ENCODE measurements around the gene EZH1.
"Not testable (repeated sequence)": the region's sequence is repeated elsewhere in the genome, so short reads cannot be mapped to it uniquely, and the experiment has no call there.

EZH1 gene

GRCh38 chr17:42667088-42667951 lies 77.5 kb downstream of the EZH1 start:
- no peak for TF ChIP-seq NFRKB (IDR thresholded peaks at IDR 0.05)
- POLR2A ChIA-PET = interaction anchor here (1.2 to 4.0 kb wide), 6 partner anchors 8 to 59 kb away, joined by 3 to 22 read pairs (median 6); partner anchors contain the start of genes RETREG3, TUBG1 and TUBG2
- no peak for DNase-seq (ENCODE audit: extremely low spot score)
- CTCF ChIA-PET = interaction anchor here (0.6 to 1.1 kb wide), 2 partner anchors 9 to 50 kb away, joined by 3 read pairs; no protein-coding TSS in a partner anchor

GRCh38 chr17:42666126-42666525 lies 78.7 kb downstream of the EZH1 start:
- DNase-seq (ENCODE audit: extremely low spot score) = not testable (repeated sequence)
- ChIA-PET POLR2A (interaction anchor here (1.5 to 2.6 kb wide), 3 partner anchors 12 to 57 kb away, joined by 5 to 6 read pairs (median 5); partner anchors contain the start of genes RETREG3 and TUBG1), CTCF (interaction anchor here (1.1 kb wide), 1 partner anchor 10 kb away, joined by 3 read pairs; no protein-coding TSS in a partner anchor)

GRCh38 chr17:42665581-42666001 lies 79.2 kb downstream of the EZH1 start:
- TF ChIP-seq FOXM1 (IDR thresholded peaks at IDR 0.05; ENCODE audit: borderline replicate concordance) (no peak), L3MBTL2 (conservative IDR thresholded peaks at IDR 0.05) (no peak), SP1 (IDR thresholded peaks at IDR 0.05) (no peak), FOXK2 (IDR thresholded peaks at IDR 0.05) (no peak), CTBP1 (IDR thresholded peaks at IDR 0.05; ENCODE audit: borderline replicate concordance) (no peak), BHLHE40 (IDR thresholded peaks at IDR 0.05; ENCODE audit: borderline replicate concordance) (no peak), TARDBP (IDR thresholded peaks at IDR 0.05) (no peak)
- TF ChIP-seq, protein P1, sequence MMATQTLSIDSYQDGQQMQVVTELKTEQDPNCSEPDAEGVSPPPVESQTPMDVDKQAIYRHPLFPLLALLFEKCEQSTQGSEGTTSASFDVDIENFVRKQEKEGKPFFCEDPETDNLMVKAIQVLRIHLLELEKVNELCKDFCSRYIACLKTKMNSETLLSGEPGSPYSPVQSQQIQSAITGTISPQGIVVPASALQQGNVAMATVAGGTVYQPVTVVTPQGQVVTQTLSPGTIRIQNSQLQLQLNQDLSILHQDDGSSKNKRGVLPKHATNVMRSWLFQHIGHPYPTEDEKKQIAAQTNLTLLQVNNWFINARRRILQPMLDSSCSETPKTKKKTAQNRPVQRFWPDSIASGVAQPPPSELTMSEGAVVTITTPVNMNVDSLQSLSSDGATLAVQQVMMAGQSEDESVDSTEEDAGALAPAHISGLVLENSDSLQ (IDR thresholded peaks at IDR 0.05) = no peak
- CTCF ChIA-PET = no interaction called here
- DNase-seq (ENCODE audit: extremely low spot score) = no peak
- POLR2A ChIA-PET = interaction anchor here (1.1 to 2.6 kb wide), 3 partner anchors 11 to 56 kb away, joined by 3 to 6 read pairs (median 5); partner anchors contain the start of genes PLEKHH3, RETREG3 and TUBG1

GRCh38 chr17:42660692-42661345 lies 84.0 kb downstream of the EZH1 start:
- POLR2A ChIA-PET = interaction anchor here (0.7 to 7.9 kb wide), 7 partner anchors 8 to 102 kb away, joined by 3 to 102 read pairs (median 5); partner anchors contain the start of genes PLEKHH3, PSMC3IP, RETREG3 and TUBG1
- TF ChIP-seq, protein P1 (IDR thresholded peaks at IDR 0.05) = peak; percentile 84
- no peak for TF ChIP-seq L3MBTL2 (conservative IDR thresholded peaks at IDR 0.05)
- no peak for DNase-seq (ENCODE audit: extremely low spot score)
- CTCF ChIA-PET = interaction anchor here (0.6 to 1.4 kb wide), 3 partner anchors 8 to 103 kb away, joined by 3 to 4 read pairs (median 4); no protein-coding TSS in a partner anchor

DNA sequence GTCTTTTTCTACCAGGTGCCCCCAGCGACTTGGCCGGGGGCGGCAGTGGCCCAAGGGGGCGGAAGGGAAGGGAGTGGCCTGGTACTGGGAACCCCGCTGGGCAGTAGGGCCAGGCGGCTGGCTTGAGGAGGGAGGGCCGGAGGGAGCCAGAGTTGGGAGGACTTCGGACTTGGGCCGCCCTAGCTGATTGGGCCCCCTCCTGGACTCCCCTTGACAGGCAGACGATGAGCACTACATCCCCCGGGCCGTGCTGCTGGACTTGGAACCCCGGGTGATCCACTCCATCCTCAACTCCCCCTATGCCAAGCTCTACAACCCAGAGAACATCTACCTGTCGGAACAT lies 84.9 kb downstream of the EZH1 start:
- not testable (repeated sequence) for DNase-seq (ENCODE audit: extremely low spot score)
- ChIA-PET POLR2A (interaction anchor here (1.1 to 7.9 kb wide), 12 partner anchors 10 to 95 kb away, joined by 3 to 102 read pairs (median 6); partner anchors contain the start of genes PLEKHH3, PSMC3IP, RETREG3 and TUBG1), CTCF (interaction anchor here (1.2 to 1.3 kb wide), 2 partner anchors 15 to 81 kb away, joined by 3 to 4 read pairs; no protein-coding TSS in a partner anchor)

- TF ChIP-seq CTBP1 (IDR thresholded peaks at IDR 0.05; ENCODE audit: borderline replicate concordance) = no peak
- TF ChIP-seq NFRKB (IDR thresholded peaks at IDR 0.05) = no peak
- TF ChIP-seq FOXK2 (IDR thresholded peaks at IDR 0.05) = no peak
- no peak for TF ChIP-seq LEF1 (IDR thresholded peaks at IDR 0.05; ENCODE audit: borderline replicate concordance)
- no peak for TF ChIP-seq FOXA1 (IDR thresholded peaks at IDR 0.05)
- no peak for TF ChIP-seq ARNT (IDR thresholded peaks at IDR 0.05)
- TF ChIP-seq SUZ12 (IDR thresholded peaks at IDR 0.05) = no peak
- no peak for TF ChIP-seq ZNF384 (IDR thresholded peaks at IDR 0.05)
- TF ChIP-seq, protein P1 (IDR thresholded peaks at IDR 0.05) = no peak
- TF ChIP-seq BHLHE40 (IDR thresholded peaks at IDR 0.05; ENCODE audit: borderline replicate concordance) = no peak
- TF ChIP-seq HDGF (IDR thresholded peaks at IDR 0.05; ENCODE audit: borderline replicate concordance) = no peak
- TF ChIP-seq ELF4 (IDR thresholded peaks at IDR 0.05) = no peak
- TF ChIP-seq TARDBP (IDR thresholded peaks at IDR 0.05) = no peak
- TF ChIP-seq FOXM1 (IDR thresholded peaks at IDR 0.05; ENCODE audit: borderline replicate concordance) = no peak
- peak; percentile 87 for DNase-seq (ENCODE audit: extremely low spot score)
- ChIA-PET POLR2A (interaction anchor here (0.6 to 7.9 kb wide), 20 partner anchors 10 to 163 kb away, joined by 3 to 102 read pairs (median 4); partner anchors contain the start of genes NAGLU, PLEKHH3, PSMC3IP and RETREG3), CTCF (interaction anchor here (1.2 to 1.4 kb wide), 3 partner anchors 15 to 81 kb away, joined by 3 to 6 read pairs (median 4); partner anchors contain the start of gene PLEKHH3)
These were observed 85.5 kb downstream of the EZH1 start, which contains the start of gene TUBG2 for GRCh38 chr17:42659079-42659931. TSS of gene TUBG2 (plus strand) at chr17:42659284. CDS start at chr17:42659504, 220 bp downstream.

Data from HEK293T (cell line).